ENCODE measurements around the gene CTSG.
"Not testable (repeated sequence)": the region's sequence is repeated elsewhere in the genome, so short reads cannot be mapped to it uniquely, and the experiment has no call there.

The CTSG gene

DNA sequence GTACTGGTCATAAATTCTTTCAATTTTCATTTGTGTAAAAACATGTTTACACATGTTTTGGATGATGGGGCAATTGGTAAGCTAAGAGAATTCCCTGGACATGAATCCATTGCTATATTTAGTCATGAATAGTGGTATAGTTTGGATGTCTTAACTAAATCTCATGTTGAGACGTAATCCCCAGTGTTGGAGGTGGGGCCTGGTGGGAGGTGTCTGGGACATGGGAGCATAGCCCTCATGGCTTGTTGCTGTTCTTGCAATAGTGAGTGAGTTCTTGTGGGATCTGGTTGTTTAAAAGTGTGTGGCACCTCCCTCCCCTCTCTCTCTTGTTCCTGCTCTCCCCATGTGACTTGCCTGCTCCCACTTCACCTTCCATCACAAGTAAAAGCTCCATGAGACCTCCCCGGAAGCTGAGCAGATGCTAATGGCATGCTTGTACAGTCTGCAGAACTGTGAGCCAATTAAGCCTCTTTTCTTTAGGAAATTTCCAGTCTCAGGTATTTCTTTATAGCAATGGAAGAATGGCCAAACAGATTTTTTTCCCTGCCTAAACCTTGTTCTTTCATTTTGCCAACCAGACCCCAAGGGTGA, 33.6 kb downstream of the CTSG start:
- no peak for DNase-seq

DNA sequence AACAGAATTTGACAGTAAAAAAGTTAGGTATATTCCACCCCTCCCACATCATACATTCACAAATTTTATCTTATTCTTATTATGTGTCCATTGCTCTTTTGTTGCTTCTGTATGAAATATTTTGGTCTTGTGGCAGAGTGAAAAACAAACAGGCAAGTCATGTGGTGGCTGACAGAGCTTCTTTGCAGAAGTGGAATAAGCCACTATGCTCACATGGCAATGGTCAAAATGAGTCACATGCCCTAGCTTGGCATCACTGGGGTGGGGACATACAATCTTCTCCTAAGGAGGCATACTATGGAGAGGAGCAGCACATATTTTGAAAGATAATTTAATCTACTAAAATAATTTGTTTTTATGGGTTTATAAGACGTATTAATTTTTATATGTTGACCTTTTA, 40.3 kb downstream of the CTSG start:
- peak; percentile 2 for DNase-seq

DNA sequence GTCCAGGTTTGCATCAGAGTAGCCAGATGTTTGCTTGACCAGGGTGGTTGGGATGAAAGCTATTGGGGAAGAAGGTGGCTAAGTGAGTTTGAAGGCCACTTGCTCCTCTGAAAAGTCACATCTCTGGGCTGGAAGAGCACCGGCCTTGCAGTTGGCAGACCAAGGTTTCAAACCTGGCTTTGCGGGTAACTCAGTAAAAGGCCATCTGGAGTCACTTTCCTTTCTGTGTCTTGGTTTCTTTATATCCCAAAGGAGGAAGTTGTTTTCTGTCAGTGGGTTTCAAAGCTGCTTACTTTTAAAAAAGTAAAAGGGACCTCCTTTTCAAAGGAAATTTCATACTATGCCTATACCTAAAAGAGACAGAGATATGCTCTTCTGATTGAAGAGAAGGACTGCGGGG, 41.8 kb downstream of the CTSG start:
- DNase-seq: no peak

DNA sequence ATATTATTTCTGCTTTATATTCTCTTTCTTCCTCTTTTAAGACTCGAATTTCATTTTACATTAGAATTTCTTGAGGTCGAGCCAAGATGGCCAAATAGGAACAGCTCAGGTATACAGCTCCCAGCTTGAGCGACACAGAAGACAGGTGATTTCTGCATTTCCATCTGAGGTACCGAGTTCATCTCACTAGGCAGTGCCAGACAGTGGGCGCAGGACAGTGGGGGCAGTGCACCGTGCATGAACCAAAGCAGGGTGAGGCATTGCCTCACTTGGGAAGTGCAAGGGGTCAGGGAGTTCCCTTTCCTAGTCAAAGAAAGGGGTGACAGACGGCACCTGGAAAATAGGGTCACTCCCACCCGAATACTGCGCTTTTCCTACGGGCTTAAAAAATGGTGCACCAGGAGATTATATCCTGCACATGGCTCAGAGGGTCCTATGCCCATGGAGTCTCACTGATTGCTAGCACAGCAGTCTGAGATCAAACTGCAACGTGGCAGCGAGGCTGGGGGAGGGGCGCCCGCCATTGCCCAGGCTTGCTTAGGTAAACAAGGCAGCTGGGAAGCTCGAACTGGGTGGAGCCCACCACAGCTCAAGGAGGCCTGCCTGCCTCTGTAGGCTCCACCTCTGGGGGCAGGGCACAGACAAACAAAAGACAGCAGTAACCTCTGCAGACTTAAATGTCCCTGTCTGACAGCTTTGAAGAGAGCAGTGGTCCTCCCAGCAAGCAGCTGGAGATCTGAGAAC, 50.0 kb downstream of the CTSG start:
- not testable (repeated sequence) for DNase-seq
